EH (cell line): ENCODE data around the gene CIB4.

ENCODE experiments used
- DNase-seq: peaks from one replicate; pipeline ENCODE4 v3.0.0-alpha.2; 2015; ENCODE audit warnings: low read depth

CIB4 gene

GRCh38 chr2:26550276-26551015 lies 90.7 kb downstream of the CIB4 start:
- no peak for DNase-seq

GRCh38 chr2:26542676-26543505 lies 98.3 kb downstream of the CIB4 start:
- DNase-seq = no peak

DNA sequence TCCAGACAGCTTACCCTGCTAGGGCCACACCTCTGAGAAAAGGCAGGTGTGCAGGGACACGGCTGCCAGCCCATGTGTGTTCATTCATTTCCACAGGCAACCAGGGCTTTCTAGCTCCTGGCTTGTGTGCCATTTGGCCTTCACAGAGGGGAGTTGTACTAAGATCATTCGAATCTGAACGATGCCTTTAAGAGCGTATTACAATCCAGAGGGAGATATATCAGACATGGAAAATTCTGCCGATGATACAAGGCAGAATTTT lies 99.0 kb downstream of the CIB4 start:
- DNase-seq = no peak

DNA sequence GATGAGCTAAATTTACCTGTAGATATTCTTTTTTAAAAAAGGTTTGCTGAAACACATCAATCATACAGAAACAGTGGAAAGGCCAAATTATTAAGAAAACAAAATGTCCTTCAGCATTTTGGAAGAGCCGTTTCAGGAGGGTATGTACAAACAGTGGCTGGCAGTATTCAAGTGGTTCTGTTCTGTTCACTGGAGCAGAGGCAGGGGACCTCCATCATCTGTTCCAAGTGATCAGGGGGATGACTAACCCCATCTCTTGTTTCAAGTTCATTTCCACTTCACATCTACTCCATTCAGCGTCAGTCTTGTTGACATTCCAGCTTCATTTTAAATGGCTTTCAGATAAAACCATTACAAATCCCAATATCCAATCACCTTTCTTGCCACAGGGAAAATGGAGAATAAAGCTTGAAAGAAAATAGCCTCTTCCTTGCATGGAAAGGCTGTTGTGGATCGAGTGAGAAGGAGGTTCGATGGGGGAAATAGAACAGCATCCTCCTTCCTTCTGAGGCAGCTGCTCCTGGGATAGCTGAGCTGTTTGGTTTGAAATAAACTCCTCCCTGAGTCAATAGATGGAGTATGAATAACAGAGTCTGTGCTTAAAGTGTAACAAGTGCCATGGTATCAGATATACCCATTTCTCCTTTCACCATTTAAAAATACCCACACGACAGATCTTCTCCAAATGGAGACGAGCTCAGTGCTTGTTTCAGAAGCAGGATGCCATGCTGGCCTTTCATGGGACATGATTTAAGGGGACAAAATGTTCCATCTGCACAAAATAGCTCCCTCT lies 99.6 kb downstream of the CIB4 start:
- DNase-seq = no peak

DNA sequence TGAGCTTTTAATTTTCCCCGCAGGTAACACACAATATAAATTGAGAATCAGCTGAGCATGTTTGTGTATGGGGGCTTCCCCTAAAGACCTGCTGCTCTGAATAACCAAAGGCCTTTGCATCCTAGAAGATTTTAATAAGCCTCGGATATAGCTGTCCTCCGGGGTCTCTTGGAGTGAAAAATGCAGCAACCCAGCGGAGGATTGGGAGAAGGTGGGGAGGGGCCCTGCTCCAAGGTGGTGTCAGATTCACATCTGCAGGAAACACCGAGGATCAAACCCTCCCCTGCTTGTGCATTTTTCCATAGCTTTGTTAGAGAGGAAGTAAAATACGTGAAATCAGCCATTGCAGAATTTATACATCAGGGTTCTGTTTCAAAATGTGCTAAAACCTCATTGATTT lies 100.2 kb downstream of the CIB4 start:
- no peak for DNase-seq

- DNase-seq = no peak
Observed at GRCh38 chr2:26540306-26540705, 100.9 kb downstream of the CIB4 start.

DNA sequence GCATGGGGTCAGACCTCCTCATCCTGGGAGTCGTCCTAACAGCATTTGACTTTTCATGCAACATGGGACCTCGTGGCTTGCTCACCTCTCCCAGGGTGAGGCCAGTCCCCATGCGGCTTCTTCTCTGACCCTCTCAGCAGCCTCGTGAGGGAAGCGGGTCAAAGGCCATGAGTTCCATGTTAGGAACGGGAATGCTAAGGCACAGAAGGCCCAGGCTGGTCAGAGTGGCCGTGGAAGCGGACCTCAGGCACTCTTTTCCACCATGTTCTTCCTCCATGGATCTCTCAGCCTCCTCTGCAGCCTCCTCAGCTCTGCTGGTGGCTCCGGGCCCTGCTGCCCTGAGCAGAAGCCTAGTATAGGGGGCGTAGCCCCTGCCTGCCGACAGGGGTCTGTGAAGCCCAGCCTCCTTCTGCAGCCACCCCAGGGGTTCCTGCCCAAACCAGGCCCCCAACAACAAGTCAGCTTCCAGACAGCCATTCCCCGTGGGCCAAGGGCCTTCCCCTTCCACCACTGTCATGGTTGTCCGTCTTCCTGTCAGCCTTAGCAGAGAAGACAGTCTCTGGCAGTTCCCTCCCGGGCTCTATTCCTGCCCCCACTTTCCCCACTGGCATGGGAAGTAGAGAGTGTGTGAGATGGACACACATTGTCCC lies 103.2 kb downstream of the CIB4 start:
- DNase-seq = no peak

DNA sequence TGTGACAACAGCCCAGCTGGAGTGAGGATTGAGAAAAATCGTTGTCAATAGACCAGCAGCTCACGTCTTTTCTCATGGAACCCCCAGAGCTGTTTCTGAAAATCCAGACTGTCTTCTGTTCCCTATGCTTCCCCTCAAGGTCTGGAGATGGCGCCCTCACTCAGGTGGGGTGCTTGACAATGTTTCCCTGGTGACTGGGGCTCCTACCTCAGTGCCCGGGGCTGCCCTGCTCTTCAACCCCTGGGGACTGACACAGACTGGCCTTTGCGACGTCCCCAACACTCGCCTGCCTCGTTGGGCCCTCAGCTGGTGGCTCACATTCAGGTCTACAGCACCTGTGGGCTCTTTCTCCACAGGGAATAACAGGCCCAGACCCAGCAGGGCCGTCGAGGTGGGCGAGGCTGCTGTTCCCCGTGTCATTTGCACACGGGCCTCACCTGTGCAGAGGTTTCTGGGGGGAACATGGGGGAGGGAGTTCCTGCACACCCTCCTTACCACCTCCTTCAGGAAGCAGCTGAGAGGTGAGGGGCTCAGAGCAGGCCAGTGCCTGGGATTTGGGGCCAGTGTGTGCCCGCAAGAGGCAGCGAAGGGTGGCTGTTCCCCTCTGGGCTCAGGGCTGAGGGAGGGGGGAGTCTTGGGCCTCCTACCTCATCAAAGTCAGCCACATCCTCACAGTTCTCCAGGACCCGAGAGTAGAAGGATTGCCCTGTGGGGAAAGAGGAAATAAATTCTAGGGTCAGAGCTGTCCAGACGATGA lies 103.9 kb downstream of the CIB4 start:
- no peak for DNase-seq

DNA sequence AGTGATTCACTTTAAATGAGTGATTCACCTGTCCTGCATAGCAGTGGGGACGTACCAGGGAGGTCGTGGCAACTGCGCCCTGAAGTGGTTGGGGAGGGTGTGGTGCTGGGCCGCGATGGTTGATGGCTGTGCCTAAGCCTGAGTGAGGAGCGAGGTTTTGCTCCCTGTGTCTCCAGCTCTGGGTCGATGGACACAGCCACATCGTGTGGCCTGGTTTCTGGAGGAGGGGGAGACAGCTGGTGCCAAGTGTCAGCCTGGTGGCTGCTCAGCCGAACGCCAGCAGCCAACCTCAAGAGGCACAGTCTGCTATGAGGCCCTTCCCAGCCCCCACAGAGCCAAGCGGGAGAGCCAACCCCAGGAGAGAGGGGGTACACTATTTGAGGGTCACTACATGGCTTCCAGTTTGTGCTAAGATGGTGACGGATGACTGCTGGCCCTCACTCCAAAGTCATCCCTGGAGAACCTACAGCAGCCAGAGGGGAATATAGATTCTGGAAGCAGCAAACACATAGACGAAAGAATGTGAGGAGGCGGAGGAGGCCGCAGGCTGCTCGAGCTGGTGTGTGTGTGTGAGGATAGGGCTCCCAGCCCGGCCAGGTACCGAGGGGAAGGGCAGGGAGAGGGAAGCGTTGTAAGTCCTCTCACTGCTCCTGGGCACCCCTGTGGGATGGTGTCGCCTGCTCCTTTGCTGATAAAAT lies 104.6 kb downstream of the CIB4 start:
- DNase-seq = no peak

DNA sequence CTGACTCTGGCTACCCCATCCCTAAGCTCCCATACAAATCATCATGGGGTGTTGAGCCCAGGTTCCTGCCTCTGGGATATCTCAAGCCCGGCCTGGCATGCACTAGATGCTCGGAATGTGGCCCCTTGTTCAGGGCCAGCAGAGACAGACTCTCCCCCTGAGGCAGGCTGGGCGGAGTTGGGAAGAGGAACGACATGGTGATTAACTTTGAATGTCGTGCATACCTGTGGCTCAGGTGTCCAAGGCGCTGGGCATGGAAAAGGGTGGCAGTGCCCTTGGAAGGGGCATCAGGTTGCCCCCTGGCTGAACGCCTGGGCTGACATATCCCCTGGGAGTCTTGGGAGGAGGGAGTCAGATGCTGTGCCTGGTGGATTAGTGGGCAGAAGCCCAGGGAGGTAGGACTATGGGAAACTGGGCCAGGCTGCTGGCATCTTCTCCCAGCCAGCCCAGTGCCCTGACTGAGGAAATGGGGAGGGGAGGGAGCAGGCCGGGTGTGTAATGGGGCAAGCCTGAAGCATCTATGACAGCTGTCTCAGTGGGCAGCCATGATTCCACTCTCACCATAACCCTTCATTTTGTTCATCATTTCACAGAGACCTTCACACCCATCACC lies 105.4 kb downstream of the CIB4 start:
- DNase-seq = no peak

- DNase-seq = no peak
Observed at GRCh38 chr2:26534865-26535662, 106.1 kb downstream of the CIB4 start.

- no peak for DNase-seq
Observed at GRCh38 chr2:26534098-26534864, 106.9 kb downstream of the CIB4 start.

- DNase-seq = no peak
Observed at GRCh38 chr2:26533661-26534060, 107.5 kb downstream of the CIB4 start.

DNA sequence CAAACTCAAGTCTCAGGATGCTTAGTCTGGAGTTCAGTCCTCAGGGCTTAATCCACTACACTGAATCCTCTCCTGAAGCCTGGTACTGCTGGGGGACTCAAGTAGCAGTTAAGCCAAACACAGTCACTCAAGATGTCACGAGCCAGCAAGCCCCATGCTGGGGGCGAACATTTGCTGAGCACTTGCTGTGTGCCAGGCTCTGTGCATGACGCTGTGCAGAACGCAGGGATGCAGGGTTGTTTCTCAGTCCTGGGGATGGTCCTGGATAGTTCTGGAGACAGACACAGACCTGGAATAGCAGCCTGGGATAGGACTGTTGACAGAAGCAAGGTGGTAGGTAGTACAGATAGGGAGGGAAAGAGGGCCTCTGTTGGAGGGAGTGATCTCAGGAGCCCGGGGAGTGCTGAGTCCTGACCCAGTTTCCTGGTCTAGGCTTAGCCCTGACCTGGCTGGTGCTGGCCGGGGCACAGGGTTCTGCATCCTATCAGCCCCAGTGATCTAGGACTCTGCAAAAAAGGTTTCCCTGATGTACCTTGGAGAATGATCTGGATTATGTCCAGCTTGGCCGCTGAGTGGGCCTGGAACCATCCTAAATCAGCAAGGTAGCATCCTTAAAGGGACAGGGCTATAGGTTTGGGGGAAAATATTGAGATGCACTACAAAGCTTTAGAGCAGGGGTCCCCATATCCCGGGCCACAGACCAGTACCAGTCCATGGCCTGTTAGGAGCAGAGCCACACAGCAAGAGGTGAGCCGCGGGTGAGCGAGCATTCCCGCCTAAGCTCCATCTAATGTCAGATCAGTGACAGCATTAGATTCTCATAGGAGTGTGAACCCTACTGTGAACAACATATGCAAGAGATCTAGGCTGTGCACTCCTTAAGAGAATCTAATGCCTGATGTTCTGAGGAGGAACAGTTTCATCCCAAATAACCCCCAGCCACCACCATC lies 108.6 kb downstream of the CIB4 start:
- no peak for DNase-seq
